ENCODE results near the gene PRDM10. TPM values are rescaled to one million over a fixed set of nuclear protein-coding genes. Genes with fewer than 3 reads are reported as not detected.
"Not testable (repeated sequence)": the region's sequence is repeated elsewhere in the genome, so short reads cannot be mapped to it uniquely, and the experiment has no call there.

Gene PRDM10
- polyA plus RNA-seq, 1 donor: 8.8 TPM

- Histone ChIP-seq H3K36me3 (ENCODE audit: control insufficient read depth, insufficient read depth, low read length) (no peaks in the 10 kb centered on the region), H3K4me3 (ENCODE audit: low read length) (no peak overlapping the region), H3K9me3 (ENCODE audit: control insufficient read depth, low read depth, low read length) (peaks cover 3% of the 10 kb centered on the region), H3K27me3 (ENCODE audit: control insufficient read depth, insufficient read depth, low read length) (no peaks in the 10 kb centered on the region), H3K27ac (ENCODE audit: low read length) (no peak overlapping the region), H3K4me1 (ENCODE audit: control insufficient read depth, insufficient read depth, low read length) (no peaks in the 10 kb centered on the region)
- WGBS (ENCODE audit: insufficient coverage, low lambda C conversion rate): no CpG with 5 or more reads among the region's 4 CpGs
- no peak for DNase-seq
Observed at GRCh38 chr11:130020323-130020722, 17.7 kb upstream of the PRDM10 start.

GRCh38 chr11:130015846-130016245 is 13.2 kb upstream of the PRDM10 start:
- not testable (repeated sequence) for H3K27me3 ChIP-seq (ENCODE audit: control insufficient read depth, insufficient read depth, low read length); H3K36me3 ChIP-seq (ENCODE audit: control insufficient read depth, insufficient read depth, low read length); H3K27ac ChIP-seq (ENCODE audit: low read length); DNase-seq; H3K4me3 ChIP-seq (ENCODE audit: low read length); H3K9me3 ChIP-seq (ENCODE audit: control insufficient read depth, low read depth, low read length); H3K4me1 ChIP-seq (ENCODE audit: control insufficient read depth, insufficient read depth, low read length)
- no CpG with 5 or more reads among the region's 3 CpGs for WGBS (ENCODE audit: insufficient coverage, low lambda C conversion rate)

GRCh38 chr11:130008326-130008725 is 5.7 kb upstream of the PRDM10 start:
- H3K4me3 ChIP-seq (ENCODE audit: low read length): no peak overlapping the region

DNA sequence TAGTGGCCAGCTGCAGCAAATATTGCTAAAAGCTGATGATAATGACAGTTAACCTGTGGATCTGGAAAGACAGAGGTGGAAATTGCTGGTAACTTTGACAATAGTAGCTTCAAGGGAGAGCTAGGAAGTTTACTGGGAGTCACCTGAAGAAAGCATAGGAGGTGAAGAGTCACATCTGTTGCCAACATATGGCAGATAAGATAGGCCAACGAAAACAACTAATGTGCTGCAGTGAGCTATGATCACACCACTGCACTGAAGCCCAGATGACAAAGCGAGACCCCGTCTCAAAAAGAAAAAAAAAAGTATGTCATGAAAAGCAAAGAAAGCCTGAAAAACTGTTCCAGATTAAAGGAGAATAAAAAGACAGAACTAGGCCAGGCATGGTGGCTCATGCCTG is 4.3 kb upstream of the PRDM10 start:
- no peaks in the 10 kb centered on the region for H3K9me3 ChIP-seq (ENCODE audit: control insufficient read depth, low read depth, low read length)
- no peaks in the 10 kb centered on the region for H3K36me3 ChIP-seq (ENCODE audit: control insufficient read depth, insufficient read depth, low read length)
- no peak overlapping the region for H3K4me3 ChIP-seq (ENCODE audit: low read length)
- no peaks in the 10 kb centered on the region for H3K27me3 ChIP-seq (ENCODE audit: control insufficient read depth, insufficient read depth, low read length)
- H3K27ac ChIP-seq (ENCODE audit: low read length): no peak overlapping the region
- WGBS (ENCODE audit: insufficient coverage, low lambda C conversion rate): 72% methylated on average over 3 of the region's 3 CpGs
- no peak for DNase-seq
- no peaks in the 10 kb centered on the region for H3K4me1 ChIP-seq (ENCODE audit: control insufficient read depth, insufficient read depth, low read length)

More at GRCh38 chr11:130008326-130008725, 5.7 kb upstream of the PRDM10 start:
- H3K27ac ChIP-seq (ENCODE audit: low read length): no peak overlapping the region
- H3K27me3 ChIP-seq (ENCODE audit: control insufficient read depth, insufficient read depth, low read length): no peaks in the 10 kb centered on the region
- H3K4me1 ChIP-seq (ENCODE audit: control insufficient read depth, insufficient read depth, low read length): no peaks in the 10 kb centered on the region
- H3K9me3 ChIP-seq (ENCODE audit: control insufficient read depth, low read depth, low read length): no peaks in the 10 kb centered on the region
- H3K36me3 ChIP-seq (ENCODE audit: control insufficient read depth, insufficient read depth, low read length): no peaks in the 10 kb centered on the region
- DNase-seq: no peak

DNA sequence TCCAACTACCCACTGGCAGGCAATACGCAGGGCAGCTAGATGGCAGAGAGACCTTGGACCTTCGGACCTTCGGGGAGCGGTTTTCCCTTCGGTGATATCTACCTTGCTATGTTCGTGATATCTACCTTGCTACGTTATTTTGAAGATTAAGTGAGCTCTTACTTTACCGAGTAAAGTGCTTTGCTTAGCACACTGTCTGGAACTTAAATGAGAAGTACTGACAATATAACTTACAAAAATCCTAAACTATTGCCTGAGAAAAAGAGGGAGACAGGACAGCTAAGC is 1.0 kb upstream of the PRDM10 start:
- no peaks in the 10 kb centered on the region for H3K36me3 ChIP-seq (ENCODE audit: control insufficient read depth, insufficient read depth, low read length)
- DNase-seq: peak in 1 of 2 donors; percentile 82
- H3K4me1 ChIP-seq (ENCODE audit: control insufficient read depth, insufficient read depth, low read length): peaks cover 8% of the 10 kb centered on the region
- WGBS (ENCODE audit: insufficient coverage, low lambda C conversion rate): no CpG with 5 or more reads among the region's 8 CpGs
- H3K4me3 ChIP-seq (ENCODE audit: low read length): peak overlapping the region; percentile 54
- peak overlapping the region; percentile 87 for H3K27ac ChIP-seq (ENCODE audit: low read length)
- H3K9me3 ChIP-seq (ENCODE audit: control insufficient read depth, low read depth, low read length): no peaks in the 10 kb centered on the region
- H3K27me3 ChIP-seq (ENCODE audit: control insufficient read depth, insufficient read depth, low read length): no peaks in the 10 kb centered on the region

DNA sequence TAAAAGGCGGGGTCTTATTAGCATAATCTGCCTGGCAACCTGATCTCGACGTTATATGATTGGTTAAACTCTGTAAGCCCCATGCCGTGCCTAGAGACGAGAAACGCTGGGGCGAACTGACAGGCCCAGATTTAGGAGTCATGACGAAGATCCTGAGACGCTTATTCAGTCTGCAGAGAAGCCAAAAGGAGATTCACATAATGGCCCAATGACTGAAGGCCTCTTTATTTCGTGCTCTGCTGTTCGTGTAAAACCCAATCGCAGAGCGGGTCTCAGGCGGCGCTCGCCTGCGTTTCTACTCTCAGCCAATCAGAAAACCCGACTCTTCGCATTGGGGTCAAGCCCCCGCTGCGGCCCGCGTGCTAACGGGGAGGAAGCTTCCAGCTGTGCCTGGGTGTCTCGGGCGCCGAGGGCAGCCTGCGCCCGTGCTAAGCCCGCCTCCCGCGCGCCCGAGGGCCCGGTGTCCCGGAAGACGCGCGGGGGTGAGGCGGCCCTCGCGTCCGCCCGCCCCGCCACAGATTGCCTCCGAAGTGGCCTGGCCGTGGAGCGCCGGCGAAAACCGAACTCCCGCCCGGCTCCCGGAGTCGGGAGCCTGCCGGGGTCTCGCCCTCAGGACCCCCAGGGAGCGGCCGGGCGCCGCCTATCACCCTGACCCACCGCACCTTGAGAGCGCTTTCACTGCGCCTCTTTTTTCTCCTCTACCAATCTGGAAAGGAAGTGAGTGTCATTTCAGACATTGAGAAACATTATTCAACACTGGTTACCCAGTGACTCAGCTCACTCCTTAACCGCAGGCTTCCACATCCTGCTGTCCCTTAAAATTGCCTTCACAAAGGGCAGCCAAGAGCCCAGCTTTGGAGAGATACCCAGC is 446 bp upstream of the PRDM10 start:
- H3K27ac ChIP-seq (ENCODE audit: low read length): peak overlapping the region; percentile 87
- H3K9me3 ChIP-seq (ENCODE audit: control insufficient read depth, low read depth, low read length): no peaks in the 10 kb centered on the region
- WGBS (ENCODE audit: insufficient coverage, low lambda C conversion rate): no CpG with 5 or more reads among the region's 65 CpGs
- no peaks in the 10 kb centered on the region for H3K36me3 ChIP-seq (ENCODE audit: control insufficient read depth, insufficient read depth, low read length)
- H3K27me3 ChIP-seq (ENCODE audit: control insufficient read depth, insufficient read depth, low read length): no peaks in the 10 kb centered on the region
- DNase-seq: peak; percentile 95 to 98
- H3K4me1 ChIP-seq (ENCODE audit: control insufficient read depth, insufficient read depth, low read length): peaks cover 14% of the 10 kb centered on the region
- H3K4me3 ChIP-seq (ENCODE audit: low read length): peak overlapping the region; percentile 54

GRCh38 chr11:130001461-130002351 is 929 bp downstream of the PRDM10 start:
- Histone ChIP-seq H3K9me3 (ENCODE audit: control insufficient read depth, low read depth, low read length) (no peaks in the 10 kb centered on the region), H3K27me3 (ENCODE audit: control insufficient read depth, insufficient read depth, low read length) (no peaks in the 10 kb centered on the region), H3K36me3 (ENCODE audit: control insufficient read depth, insufficient read depth, low read length) (no peaks in the 10 kb centered on the region), H3K4me1 (ENCODE audit: control insufficient read depth, insufficient read depth, low read length) (peaks cover 17% of the 10 kb centered on the region), H3K4me3 (ENCODE audit: low read length) (peak overlapping the region; percentile 69), H3K27ac (ENCODE audit: low read length) (peak overlapping the region; percentile 89)
- WGBS (ENCODE audit: insufficient coverage, low lambda C conversion rate): no CpG with 5 or more reads among the region's 90 CpGs
- peak; percentile 16 to 73 for DNase-seq

- H3K9me3 ChIP-seq (ENCODE audit: control insufficient read depth, low read depth, low read length): no peaks in the 10 kb centered on the region
- no peak for DNase-seq
- H3K27ac ChIP-seq (ENCODE audit: low read length): peak overlapping the region; percentile 89
- WGBS (ENCODE audit: insufficient coverage, low lambda C conversion rate): no CpG with 5 or more reads among the region's 18 CpGs
- H3K36me3 ChIP-seq (ENCODE audit: control insufficient read depth, insufficient read depth, low read length): no peaks in the 10 kb centered on the region
- peak overlapping the region; percentile 69 for H3K4me3 ChIP-seq (ENCODE audit: low read length)
- H3K4me1 ChIP-seq (ENCODE audit: control insufficient read depth, insufficient read depth, low read length): peaks cover 24% of the 10 kb centered on the region
- no peaks in the 10 kb centered on the region for H3K27me3 ChIP-seq (ENCODE audit: control insufficient read depth, insufficient read depth, low read length)
Observed at GRCh38 chr11:130000552-130001176, 2.0 kb downstream of the PRDM10 start.

DNA sequence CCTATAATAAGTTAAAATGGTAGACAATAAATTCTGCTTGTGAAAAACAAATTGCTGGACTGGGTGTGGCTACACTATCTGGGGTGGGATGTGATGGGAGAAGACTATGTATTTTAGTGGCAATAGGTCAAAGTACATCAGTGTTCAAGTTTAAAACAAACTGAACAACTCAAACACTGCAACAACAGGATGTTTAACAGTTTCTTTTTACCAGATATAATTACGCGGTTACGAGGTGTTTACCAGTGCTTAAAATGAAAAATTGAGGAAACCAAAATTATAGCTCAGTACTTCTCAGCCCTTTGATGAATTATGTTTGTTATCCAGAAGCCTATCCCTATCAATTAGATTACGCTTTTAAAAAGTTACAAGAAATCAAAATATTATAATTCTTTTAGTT is 3.2 kb downstream of the PRDM10 start:
- WGBS (ENCODE audit: insufficient coverage, low lambda C conversion rate): 48% methylated on average over 4 of the region's 4 CpGs
- Histone ChIP-seq H3K36me3 (ENCODE audit: control insufficient read depth, insufficient read depth, low read length) (no peaks in the 10 kb centered on the region), H3K4me1 (ENCODE audit: control insufficient read depth, insufficient read depth, low read length) (peaks cover 24% of the 10 kb centered on the region), H3K27me3 (ENCODE audit: control insufficient read depth, insufficient read depth, low read length) (no peaks in the 10 kb centered on the region), H3K27ac (ENCODE audit: low read length) (peak overlapping the region; percentile 89), H3K9me3 (ENCODE audit: control insufficient read depth, low read depth, low read length) (no peaks in the 10 kb centered on the region), H3K4me3 (ENCODE audit: low read length) (no peak overlapping the region)
- DNase-seq: peak; percentile 65 to 83

- WGBS (ENCODE audit: insufficient coverage, low lambda C conversion rate): 76% methylated on average over 3 of the region's 7 CpGs
- Histone ChIP-seq H3K4me3 (ENCODE audit: low read length) (no peak overlapping the region), H3K9me3 (ENCODE audit: control insufficient read depth, low read depth, low read length) (no peaks in the 10 kb centered on the region), H3K27me3 (ENCODE audit: control insufficient read depth, insufficient read depth, low read length) (no peaks in the 10 kb centered on the region), H3K27ac (ENCODE audit: low read length) (peak overlapping the region; percentile 89), H3K4me1 (ENCODE audit: control insufficient read depth, insufficient read depth, low read length) (peaks cover 24% of the 10 kb centered on the region), H3K36me3 (ENCODE audit: control insufficient read depth, insufficient read depth, low read length) (no peaks in the 10 kb centered on the region)
- DNase-seq: no peak
Observed at GRCh38 chr11:129998905-129999304, 3.7 kb downstream of the PRDM10 start.

Data from large intestine (tissue), 3 donors.